NCI-H2171 treated with DMSO at 0.1 percent for 48 hours (cell line): ENCODE results near the gene ATP5IF1.
A peak's percentile ranks its signal among the peaks of the same experiment; 100 is the strongest.

Experiments
- DNase-seq: peaks from one replicate; lab custom pipeline; 2025; lab: John Stamatoyannopoulos, UW

Gene ATP5IF1

GRCh38 chr1:28235755-28236655, at the start of gene ATP5IF1:
TSS of gene ATP5IF1 (plus strand) at chr1:28236124. CDS start at chr1:28236184, 60 bp downstream.
- DNase-seq: peak; percentile 98

GRCh38 chr1:28190337-28190979, 45.5 kb upstream of the ATP5IF1 start:
- no peak for DNase-seq

DNA sequence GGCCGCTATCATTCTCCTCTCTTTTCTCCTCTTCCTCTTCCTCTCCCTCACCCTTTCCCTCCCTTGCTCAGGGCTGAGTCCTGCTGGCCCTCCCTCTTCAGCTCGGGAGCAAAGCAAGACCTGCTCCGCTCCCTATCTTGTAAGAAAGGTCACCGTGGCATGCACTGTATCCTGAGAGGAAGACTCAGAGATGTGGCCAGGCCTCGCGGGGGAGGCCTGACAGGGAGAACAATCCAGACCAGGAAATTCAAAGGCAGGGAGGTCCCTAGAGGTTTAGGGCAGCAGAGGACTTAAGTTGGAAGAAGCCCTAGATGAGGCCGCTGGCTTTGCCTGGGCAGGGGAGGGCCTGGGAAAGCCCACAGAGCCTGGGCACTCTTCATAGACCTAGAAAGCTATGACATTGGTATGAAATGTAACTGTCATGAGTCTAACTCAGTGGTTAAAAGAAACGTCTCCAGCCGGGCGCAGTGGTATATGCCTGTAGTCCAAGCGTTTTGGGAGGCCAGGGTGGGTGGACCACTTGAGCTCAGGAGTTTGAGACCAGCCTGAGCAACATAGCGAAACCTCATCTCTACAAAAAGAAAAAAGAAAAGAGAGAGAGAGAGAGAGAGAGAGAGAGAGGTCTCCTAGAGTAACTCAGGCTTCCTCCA, 44.8 kb upstream of the ATP5IF1 start:
- DNase-seq: no peak

- no peak for DNase-seq
These were observed 42.2 kb upstream of the ATP5IF1 start for GRCh38 chr1:28193701-28194161.

DNA sequence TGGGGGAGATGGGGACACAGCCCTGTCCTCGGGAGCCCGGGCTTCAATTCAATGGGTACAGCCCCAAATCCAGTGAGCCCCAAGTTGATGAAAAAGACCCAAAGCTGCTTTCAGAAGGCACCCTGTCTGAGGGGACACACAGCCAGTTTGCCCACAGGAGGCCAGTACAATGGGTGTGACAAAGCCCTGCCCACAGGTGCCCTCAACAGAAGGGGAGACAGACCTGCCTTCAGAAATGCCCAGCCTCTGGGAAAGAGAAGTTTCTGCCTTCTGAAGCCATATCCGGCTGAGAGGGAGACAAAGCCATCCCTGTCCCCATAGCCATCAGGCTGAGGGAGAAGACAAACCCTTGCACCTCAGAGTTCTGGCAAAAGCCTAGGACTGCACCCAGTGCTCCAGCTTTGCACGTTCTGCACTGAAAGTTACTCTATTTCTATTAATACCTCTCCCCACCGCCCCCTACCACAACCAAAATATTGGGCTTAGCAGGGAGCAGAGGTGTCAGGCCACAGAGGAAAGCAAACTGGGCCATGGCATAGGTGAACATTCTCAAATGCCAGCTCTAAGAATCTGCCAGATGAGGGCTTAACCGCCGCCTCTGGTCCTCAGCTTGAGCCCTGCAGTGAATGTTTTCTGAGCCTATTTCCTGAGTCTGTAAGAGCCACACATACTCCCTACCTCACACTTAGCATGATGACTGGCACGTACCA, 41.4 kb upstream of the ATP5IF1 start:
- no peak for DNase-seq

DNA sequence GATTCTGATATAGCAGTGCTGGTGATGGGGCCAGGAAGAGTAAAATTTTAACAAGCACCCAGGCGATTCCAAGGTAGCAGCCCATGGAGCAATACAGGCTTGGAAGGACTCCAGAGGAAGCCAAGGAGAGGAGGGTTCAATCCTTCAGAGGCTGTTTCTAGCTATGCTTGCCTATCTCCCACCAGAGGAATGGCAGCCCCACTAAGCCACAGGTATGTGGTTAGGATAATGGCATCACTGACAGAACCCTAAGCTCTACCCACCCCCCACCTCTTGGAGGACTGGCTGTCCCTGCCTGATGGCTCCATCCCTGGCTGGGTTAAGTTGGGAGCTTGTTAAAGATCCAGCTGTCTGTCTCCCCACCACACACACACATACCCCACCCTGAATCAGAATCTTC, 40.1 kb upstream of the ATP5IF1 start:
- no peak for DNase-seq

DNA sequence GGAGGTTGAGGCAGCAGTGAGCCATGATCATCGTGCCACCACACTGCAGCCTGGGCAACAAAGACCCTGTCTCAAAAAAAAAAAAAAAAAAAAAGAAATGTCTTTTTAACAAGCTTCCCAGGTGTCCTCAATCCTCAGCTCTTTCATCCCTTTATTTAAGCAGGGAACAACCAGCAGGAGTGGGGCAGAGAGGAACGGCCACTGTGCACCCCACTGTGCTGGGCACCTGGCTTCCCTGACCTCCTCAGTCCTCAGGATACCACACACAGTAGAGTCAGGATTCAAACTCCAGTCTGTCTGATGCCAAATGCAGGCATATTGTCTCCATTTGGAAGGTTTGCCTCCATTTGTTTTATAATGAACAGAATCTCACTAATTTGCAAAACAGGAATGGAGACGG, 39.6 kb upstream of the ATP5IF1 start:
- DNase-seq: no peak

- DNase-seq: no peak
These were observed 38.1 kb upstream of the ATP5IF1 start for GRCh38 chr1:28197682-28198415.

DNA sequence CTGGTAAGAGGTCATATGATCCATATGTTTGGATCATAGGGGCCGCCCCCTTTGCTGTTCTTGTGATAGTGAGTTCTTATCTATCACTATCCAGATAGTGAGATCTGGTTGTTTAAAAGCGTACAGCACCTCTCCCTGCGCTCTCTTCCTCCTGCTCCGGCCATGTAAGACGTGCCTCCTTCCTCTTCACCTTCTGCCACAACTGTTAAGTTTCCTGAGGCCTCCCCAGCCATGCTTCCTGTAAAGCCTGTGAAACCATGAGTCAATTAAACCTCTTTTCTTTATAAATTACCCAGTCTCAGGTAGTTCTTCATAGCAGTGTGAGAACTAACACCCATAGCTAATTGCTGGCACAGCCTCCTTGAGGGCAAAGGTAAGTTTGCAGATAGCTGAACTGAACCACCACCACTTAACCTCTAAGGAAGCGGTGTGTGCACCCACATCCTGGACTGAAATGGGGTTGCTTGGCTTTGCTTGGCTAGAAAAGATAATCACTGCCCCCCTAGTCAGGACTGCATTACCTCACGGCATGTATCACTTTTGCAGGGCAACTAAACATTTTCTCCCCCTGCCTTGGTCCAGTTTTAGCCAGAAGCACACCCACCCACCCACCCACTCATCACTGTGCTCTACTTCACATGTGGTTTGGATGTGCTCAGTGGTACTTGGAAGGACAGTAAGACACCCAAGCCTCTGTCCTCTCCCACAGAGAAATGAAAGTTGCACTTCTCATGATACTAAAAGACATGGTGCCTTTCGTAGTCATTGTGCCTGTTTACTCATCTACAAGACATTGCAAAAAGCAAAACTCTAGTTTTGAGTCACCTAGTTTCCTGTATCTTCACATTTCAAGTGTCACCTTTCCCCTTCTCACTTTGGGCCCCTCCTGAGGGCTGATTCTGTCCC, 36.3 kb upstream of the ATP5IF1 start:
- DNase-seq: no peak

DNA sequence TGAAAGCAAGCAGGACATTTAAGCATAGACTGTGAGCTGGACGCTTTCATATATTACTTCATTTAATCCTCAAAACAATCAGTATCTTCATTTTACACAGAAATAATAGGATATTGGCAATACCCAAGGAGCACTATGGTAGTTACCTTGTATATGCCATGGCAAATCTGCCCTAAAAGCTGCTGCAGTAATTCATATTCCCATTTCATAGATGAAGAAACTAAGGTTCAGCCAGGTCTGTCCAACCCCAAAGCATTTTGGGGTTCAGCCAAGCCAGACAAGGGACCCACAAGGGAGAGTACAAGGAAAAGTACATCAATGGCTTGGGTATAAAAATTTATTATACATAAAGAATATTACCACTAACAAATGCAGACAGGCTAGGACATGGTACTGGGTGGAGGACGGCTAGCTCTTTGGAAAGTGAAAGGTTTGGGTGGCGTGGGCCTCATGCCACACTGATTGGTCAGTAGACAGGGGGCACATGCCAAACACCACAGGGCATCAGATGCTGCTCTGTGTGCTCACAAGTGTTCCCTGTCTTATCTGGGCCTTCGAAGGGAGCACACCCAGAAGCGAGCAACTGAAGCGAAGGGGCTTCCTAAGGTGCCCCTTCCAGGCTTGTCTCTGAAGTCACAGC, 35.6 kb upstream of the ATP5IF1 start:
- DNase-seq: no peak

- no peak for DNase-seq
These were observed 30.7 kb upstream of the ATP5IF1 start for GRCh38 chr1:28205243-28205642.

- DNase-seq: peak; percentile 63
These were observed 27.0 kb upstream of the ATP5IF1 start for GRCh38 chr1:28208818-28209441.

DNA sequence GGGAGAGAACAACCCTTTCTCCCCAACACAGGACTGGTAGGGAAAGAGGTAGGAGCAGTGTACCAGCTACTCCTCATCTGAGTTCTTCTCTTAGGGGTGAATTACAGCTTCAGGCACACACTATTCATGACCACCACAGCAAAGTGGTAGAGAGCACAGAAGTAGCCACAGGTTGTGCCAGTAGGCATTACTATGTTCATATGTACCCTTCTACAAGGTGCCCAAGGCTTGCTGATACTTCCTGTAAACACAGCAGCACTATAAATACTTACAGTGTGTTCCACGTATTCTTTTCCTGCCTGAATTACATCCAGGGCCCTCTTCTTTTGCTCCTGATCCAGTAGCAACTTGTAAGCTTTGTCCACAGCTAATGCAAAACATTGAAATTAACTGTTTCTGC, 26.2 kb upstream of the ATP5IF1 start:
- DNase-seq: no peak

DNA sequence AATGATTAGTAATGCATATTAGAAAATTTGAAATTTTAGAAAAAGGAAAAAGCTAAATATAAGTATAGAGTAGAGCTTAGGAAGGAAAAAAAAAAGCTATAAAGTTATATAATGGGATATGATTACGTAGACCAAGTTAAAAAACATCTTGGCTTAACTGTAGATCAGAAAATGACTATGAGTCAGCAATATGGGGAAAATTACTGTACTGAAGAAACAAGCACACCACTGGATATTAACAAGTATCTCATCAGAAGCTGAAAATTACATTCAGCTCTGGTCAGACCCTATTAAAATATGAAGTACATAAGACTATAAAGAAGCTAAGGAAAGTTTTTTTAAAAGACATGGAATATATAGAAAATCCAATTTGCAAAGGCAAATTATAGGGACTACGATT, 22.6 kb upstream of the ATP5IF1 start:
- DNase-seq: no peak

GRCh38 chr1:28229089-28229488, 6.8 kb upstream of the ATP5IF1 start:
- DNase-seq: no peak

GRCh38 chr1:28229996-28230395, 5.9 kb upstream of the ATP5IF1 start:
- DNase-seq: no peak

GRCh38 chr1:28232558-28233263, 3.2 kb upstream of the ATP5IF1 start, which contains the start of gene DNAJC8:
TSS of gene DNAJC8 (minus strand) at chr1:28233029. CDS start at chr1:28232998, 31 bp downstream.
- DNase-seq: peak; percentile 91

DNA sequence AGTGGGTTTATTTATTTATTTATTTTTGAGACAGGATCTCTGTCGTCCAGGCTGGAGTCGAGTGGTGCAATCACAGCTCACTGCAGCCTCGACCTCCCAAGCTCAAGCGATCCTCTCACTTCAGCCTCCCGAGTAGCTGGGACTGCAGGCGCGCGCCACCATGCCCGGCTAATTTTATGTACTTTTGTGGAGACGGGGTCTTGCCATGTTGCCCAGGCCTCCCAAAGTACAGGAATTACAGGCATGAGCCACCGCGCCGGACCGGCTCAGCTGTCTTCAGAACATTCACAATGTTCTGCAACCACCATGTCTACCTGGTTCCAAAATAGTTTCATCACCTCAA, 2.7 kb upstream of the ATP5IF1 start:
- DNase-seq: no peak
